Measurements from ENCODE around the gene SP100.

The SP100 gene

DNA sequence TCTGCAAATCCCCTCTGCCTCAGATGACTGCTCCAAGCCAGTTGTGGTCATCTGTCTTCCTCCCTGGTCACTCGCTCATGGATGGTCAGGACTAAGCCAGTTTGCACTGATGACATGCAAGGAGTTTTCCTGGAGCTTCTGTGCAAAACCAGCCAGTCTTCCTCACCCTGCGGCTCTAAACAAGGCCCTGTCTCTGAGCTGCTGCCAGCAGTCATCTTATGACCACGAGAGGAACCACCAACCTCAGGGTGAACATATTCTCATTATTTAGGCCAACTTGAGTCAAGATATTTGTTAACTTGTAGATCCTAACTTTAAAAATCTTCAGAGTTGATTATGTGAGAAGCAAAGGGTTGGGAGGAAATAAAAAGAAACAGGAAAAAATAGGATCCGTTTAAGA, 176.8 kb downstream of the SP100 start:
- H3K4me1 ChIP-seq (ENCODE audit: control insufficient read depth, low read depth, low read length): no peaks in the 10 kb centered on the region

More for the DNA sequence above, 176.8 kb downstream of the SP100 start:
- H3K27ac ChIP-seq (ENCODE audit: low read length): no peak overlapping the region
- no peak overlapping the region for H3K4me3 ChIP-seq (ENCODE audit: low read length)
- no peaks in the 10 kb centered on the region for H3K27me3 ChIP-seq (ENCODE audit: control insufficient read depth, insufficient read depth, low read length)
- no peak overlapping the region for H3K9ac ChIP-seq (ENCODE audit: low read length)
- no peaks in the 10 kb centered on the region for H3K9me3 ChIP-seq (ENCODE audit: control insufficient read depth, low read depth, low read length)
- H3K36me3 ChIP-seq (ENCODE audit: control insufficient read depth, low read depth, low read length): no peaks in the 10 kb centered on the region
